ENCODE measurements around the gene DACT2.

DACT2 gene

GRCh38 chr6:168305863-168306262 is 13.7 kb downstream of the DACT2 start:
- no peak for DNase-seq (ENCODE audit: low read depth)
- H3K4me3 ChIP-seq (ENCODE audit: low read depth, low read length): no peak overlapping the region
- TF ChIP-seq CTCF (IDR thresholded peaks at IDR 0.05; ENCODE audit: control insufficient read depth, extremely low read depth, insufficient read depth): no peak

GRCh38 chr6:168305096-168305749 is 14.4 kb downstream of the DACT2 start:
- no peak overlapping the region for H3K4me3 ChIP-seq (ENCODE audit: low read depth, low read length)
- TF ChIP-seq CTCF (IDR thresholded peaks at IDR 0.05; ENCODE audit: control insufficient read depth, extremely low read depth, insufficient read depth): no peak
- DNase-seq (ENCODE audit: low read depth): no peak

- no peak overlapping the region for H3K4me3 ChIP-seq (ENCODE audit: low read depth, low read length)
- no peak for TF ChIP-seq CTCF (IDR thresholded peaks at IDR 0.05; ENCODE audit: control insufficient read depth, extremely low read depth, insufficient read depth)
- no peak for DNase-seq (ENCODE audit: low read depth)
Observed at GRCh38 chr6:168304752-168305015, 14.9 kb downstream of the DACT2 start.

- no peak for DNase-seq (ENCODE audit: low read depth)
- TF ChIP-seq CTCF (IDR thresholded peaks at IDR 0.05; ENCODE audit: control insufficient read depth, extremely low read depth, insufficient read depth): no peak
- H3K4me3 ChIP-seq (ENCODE audit: low read depth, low read length): no peak overlapping the region
Observed at GRCh38 chr6:168303982-168304751, 15.4 kb downstream of the DACT2 start.

- no peak for TF ChIP-seq CTCF (IDR thresholded peaks at IDR 0.05; ENCODE audit: control insufficient read depth, extremely low read depth, insufficient read depth)
- no peak for DNase-seq (ENCODE audit: low read depth)
- no peak overlapping the region for H3K4me3 ChIP-seq (ENCODE audit: low read depth, low read length)
Observed at GRCh38 chr6:168302534-168302933, 17.0 kb downstream of the DACT2 start.

- no peak for DNase-seq (ENCODE audit: low read depth)
- no peak for TF ChIP-seq CTCF (IDR thresholded peaks at IDR 0.05; ENCODE audit: control insufficient read depth, extremely low read depth, insufficient read depth)
- no peak overlapping the region for H3K4me3 ChIP-seq (ENCODE audit: low read depth, low read length)
Observed at GRCh38 chr6:168301648-168302398, 17.8 kb downstream of the DACT2 start.

Measured in LNCaP clone FGC (cell line).